ENCODE results near the gene TLE1.

Gene TLE1

GRCh38 chr9:81685763-81686613 lies 3.4 kb downstream of the TLE1 start:
- peak; percentile 57 for DNase-seq (ENCODE audit: low read depth)
- TF ChIP-seq CTCF (IDR thresholded peaks at IDR 0.05; ENCODE audit: low read length, missing control alignments) = peak; percentile 23
- H3K4me3 ChIP-seq (replicated peaks; ENCODE audit: low read depth, low read length) = peak overlapping the region; percentile 85

- no peak for DNase-seq (ENCODE audit: low read depth)
- TF ChIP-seq CTCF (IDR thresholded peaks at IDR 0.05; ENCODE audit: low read length, missing control alignments) = no peak
- no peak overlapping the region for H3K4me3 ChIP-seq (replicated peaks; ENCODE audit: low read depth, low read length)
Measured at GRCh38 chr9:81684635-81685034, 4.7 kb downstream of the TLE1 start.

GRCh38 chr9:81683704-81684103 lies 5.6 kb downstream of the TLE1 start:
- no peak for TF ChIP-seq CTCF (IDR thresholded peaks at IDR 0.05; ENCODE audit: low read length, missing control alignments)
- DNase-seq (ENCODE audit: low read depth) = no peak
- H3K4me3 ChIP-seq (replicated peaks; ENCODE audit: low read depth, low read length) = no peak overlapping the region

- no peak for TF ChIP-seq CTCF (IDR thresholded peaks at IDR 0.05; ENCODE audit: low read length, missing control alignments)
- H3K4me3 ChIP-seq (replicated peaks; ENCODE audit: low read depth, low read length) = no peak overlapping the region
- no peak for DNase-seq (ENCODE audit: low read depth)
Measured at GRCh38 chr9:81683238-81683637, 6.1 kb downstream of the TLE1 start.

- TF ChIP-seq CTCF (IDR thresholded peaks at IDR 0.05; ENCODE audit: low read length, missing control alignments) = no peak
- DNase-seq (ENCODE audit: low read depth) = peak; percentile 58
- no peak overlapping the region for H3K4me3 ChIP-seq (replicated peaks; ENCODE audit: low read depth, low read length)
Measured at GRCh38 chr9:81682797-81683196, 6.5 kb downstream of the TLE1 start.

GRCh38 chr9:81682177-81682576 lies 7.2 kb downstream of the TLE1 start:
- H3K4me3 ChIP-seq (replicated peaks; ENCODE audit: low read depth, low read length) = no peak overlapping the region
- no peak for DNase-seq (ENCODE audit: low read depth)
- TF ChIP-seq CTCF (IDR thresholded peaks at IDR 0.05; ENCODE audit: low read length, missing control alignments) = no peak

- TF ChIP-seq CTCF (IDR thresholded peaks at IDR 0.05; ENCODE audit: low read length, missing control alignments) = no peak
- no peak overlapping the region for H3K4me3 ChIP-seq (replicated peaks; ENCODE audit: low read depth, low read length)
- DNase-seq (ENCODE audit: low read depth) = no peak
Measured at GRCh38 chr9:81680506-81680905, 8.8 kb downstream of the TLE1 start.
